Spleen (tissue), 11 donors: Measurements from ENCODE around the gene LONRF2. TPM values are rescaled to one million over a fixed set of nuclear protein-coding genes. Genes with fewer than 3 reads are reported as not detected.

Experiments used
- DNase-seq: peaks from one replicate; pipeline ENCODE4 v3.0.0-alpha.2; 2020
- H3K27ac ChIP-seq, 8 donors: fragments of 200-600 bp; sonication (generic) in 7 of 8; 1 replicate in 4 of 8; 2 replicates in 4 of 8; pipeline versions ENCODE4 v1.5.0 to v1.8.0; 2016 to 2021; ENCODE audit warnings: inconsistent platforms in 4 of 8, mild to moderate bottlenecking in 4 of 8, moderate library complexity in 1 of 8
- H3K27me3 ChIP-seq, 7 donors: fragments of 200-600 bp; sonication (generic) in 6 of 7; replicated peaks in 1 of 7; 1 replicate in 4 of 7; 2 replicates in 3 of 7; pipeline versions ENCODE4 v1.5.0 to v1.8.0; 2016 to 2021; ENCODE audit warnings: inconsistent platforms in 3 of 7, mild to moderate bottlenecking in 1 of 7
- H3K36me3 ChIP-seq, 6 donors: fragments of 200-600 bp; sonication (generic) in 5 of 6; 1 replicate in 4 of 6; 2 replicates in 2 of 6; pipeline versions ENCODE4 v1.5.0 to v1.8.0; 2016 to 2021; ENCODE audit warnings: inconsistent platforms in 2 of 6
- H3K4me1 ChIP-seq, 6 donors: fragments of 200-600 bp; sonication (generic) in 5 of 6; 1 replicate in 3 of 6; 2 replicates in 3 of 6; pipeline versions ENCODE4 v1.5.0 to v1.8.0; 2016 to 2021; ENCODE audit warnings: inconsistent platforms in 3 of 6
- H3K4me3 ChIP-seq, 8 donors: fragments of 200-600 bp; sonication (generic) in 7 of 8; 1 replicate in 4 of 8; 2 replicates in 4 of 8; pipeline versions ENCODE4 v1.5.0 to v1.8.0; 2016 to 2021; ENCODE audit warnings: inconsistent platforms in 4 of 8, mild to moderate bottlenecking in 4 of 8, moderate library complexity in 2 of 8
- H3K9me3 ChIP-seq, 8 donors: fragments of 200-600 bp; sonication (generic) in 7 of 8; 1 replicate in 4 of 8; 2 replicates in 4 of 8; pipeline versions ENCODE4 v1.5.0 to v1.8.0; 2016 to 2021; ENCODE audit warnings: inconsistent platforms in 4 of 8
- CTCF ChIP-seq, 11 experiments: fragments of 200-600 bp in 7 of 11; fragments of 450-650 bp in 4 of 11; sonication (generic) in 4 of 11; IDR thresholded peaks in 8 of 11; conservative IDR thresholded peaks in 3 of 11; 1 replicate in 7 of 11; 2 replicates in 4 of 11; pipeline versions ENCODE4 v1.4.0 to v1.8.0; 2016 to 2021; ENCODE audit warnings: antibody characterized with exemption in 11 of 11, inconsistent platforms in 4 of 11, mild to moderate bottlenecking in 1 of 11
- POLR2A ChIP-seq, 3 donors: fragments of 450-650 bp; IDR thresholded peaks; one replicate each; pipeline ENCODE4 v1.5.1; 2017; ENCODE audit warnings: antibody characterized with exemption in 3 of 3, mild to moderate bottlenecking in 1 of 3
- POLR2AphosphoS5 ChIP-seq, 3 donors: sonication (generic); formaldehyde crosslinking; IDR thresholded peaks; one replicate each; pipeline ENCODE4 v1.5.1; 2017; ENCODE audit warnings: antibody characterized with exemption in 3 of 3
- WGBS, 5 donors: extraction: QIAGEN DNeasy Blood & Tissue Kit in 3 of 5; methylation state at CpG; one replicate each; pipeline versions ENCODE4 v1.1.5 to v1.1.7; 2013 to 2018; 5-methylcytosine and 5-hydroxymethylcytosine counted together
- intact Hi-C: fragments of 100-400 bp; cut with DNase I; formaldehyde crosslinking; loops from one replicate; pipeline ENCODE4 v1.15.0; 2023; ENCODE audit warnings: low total_unique reads
- polyA plus RNA-seq, 3 donors: library from polyadenylated mRNA; stranded (reverse); fragments of 200-250 nt; gene quantifications; one replicate each; pipeline ENCODE4 v1.2.1, GENCODE V29; 2013
- total RNA-seq, 7 donors: library from RNA; depleted of rRNA in 3 of 7; stranded (reverse); fragments of >200 nt in 3 of 7; fragmentation: NEBNext Ultra II Directional in 4 of 7; extraction: Animal tissue kit (Norgen Biotek cat#: 25700) in 4 of 7; gene quantifications; one replicate each; pipeline versions ENCODE4 v1.1.0 to v1.2.1, GENCODE V29; 2016 to 2021
- donor health status: healthy with polysubstance abuse.
- donor health status: DM: no; HTN: no; CAD: no; lungs with moderate emphysema.
- donor health status: DM: no; HTN: no; CAD: no.
- donor health status: Bipolar disorder and iron deficiency.
- donor health status: healthy.
- donor health status: DM: no; HTN: no; CAD: no.
- donor health status: DM: yes; HTN: yes; CAD: no.

LONRF2 gene
- total and polyA plus RNA-seq, 10 donors: 0.11 to 4.9 (median 1.9) TPM

DNA sequence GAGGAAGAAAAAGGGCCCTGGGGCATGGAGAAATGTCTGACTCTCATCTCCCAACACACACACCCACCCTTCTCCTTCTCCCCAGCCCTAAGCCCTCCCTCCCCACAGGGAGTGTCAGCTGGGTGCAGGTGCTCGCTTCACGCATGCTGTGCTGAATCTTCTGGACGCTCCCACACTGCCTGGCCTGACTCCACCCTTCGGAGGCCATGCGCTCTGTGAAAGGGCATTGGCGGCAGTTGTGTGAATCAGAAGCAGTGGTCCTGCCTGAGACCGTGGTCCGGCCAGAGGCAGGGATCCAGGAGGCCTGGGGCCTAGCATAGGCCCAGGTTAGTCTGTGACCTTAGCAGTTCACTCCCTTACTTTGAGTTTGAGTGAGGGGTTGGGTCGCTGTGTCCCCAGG lies 57.1 kb downstream of the LONRF2 start:
- no peaks in the 10 kb centered on the region for H3K27me3 ChIP-seq
- intact Hi-C loops: loop anchor here (10.0 kb wide), 1 partner anchor 730 kb away; no protein-coding TSS in a partner anchor
- 92 to 97% (median 94%) methylated on average over 9 of the region's 9 CpGs for WGBS, 5 donors
- H3K4me1 ChIP-seq: peaks cover 0 to 25% (median 7%) of the 10 kb centered on the region in 6 donors
- no peaks in the 10 kb centered on the region for H3K36me3 ChIP-seq
- TF ChIP-seq CTCF (IDR thresholded peaks at IDR 0.05 in 8 of 11, conservative IDR thresholded peaks at IDR 0.05 in 3 of 11): no peak
- DNase-seq: no peak
- H3K27ac ChIP-seq: no peak overlapping the region
- no peaks in the 10 kb centered on the region for H3K9me3 ChIP-seq
- H3K4me3 ChIP-seq: no peak overlapping the region

- intact Hi-C loops: loop anchor here (5.0 to 10.0 kb wide), 2 partner anchors 707 to 730 kb away; no protein-coding TSS in a partner anchor
- Histone ChIP-seq H3K9me3 (no peaks in the 10 kb centered on the region), H3K27me3 (no peaks in the 10 kb centered on the region), H3K27ac (no peak overlapping the region), H3K36me3 (no peaks in the 10 kb centered on the region), H3K4me3 (no peak overlapping the region), H3K4me1 (peaks cover 0 to 25% (median 7%) of the 10 kb centered on the region in 6 donors)
- 87 to 91% (median 89%) methylated on average over 4 of the region's 4 CpGs for WGBS, 5 donors
- DNase-seq: no peak
- TF ChIP-seq POLR2A (IDR thresholded peaks at IDR 0.05): no peak
- TF ChIP-seq CTCF (IDR thresholded peaks at IDR 0.05 in 8 of 11, conservative IDR thresholded peaks at IDR 0.05 in 3 of 11): no peak
- TF ChIP-seq POLR2AphosphoS5 (IDR thresholded peaks at IDR 0.05): no peak
Measured at GRCh38 chr2:100264651-100265050, 57.6 kb downstream of the LONRF2 start.

DNA sequence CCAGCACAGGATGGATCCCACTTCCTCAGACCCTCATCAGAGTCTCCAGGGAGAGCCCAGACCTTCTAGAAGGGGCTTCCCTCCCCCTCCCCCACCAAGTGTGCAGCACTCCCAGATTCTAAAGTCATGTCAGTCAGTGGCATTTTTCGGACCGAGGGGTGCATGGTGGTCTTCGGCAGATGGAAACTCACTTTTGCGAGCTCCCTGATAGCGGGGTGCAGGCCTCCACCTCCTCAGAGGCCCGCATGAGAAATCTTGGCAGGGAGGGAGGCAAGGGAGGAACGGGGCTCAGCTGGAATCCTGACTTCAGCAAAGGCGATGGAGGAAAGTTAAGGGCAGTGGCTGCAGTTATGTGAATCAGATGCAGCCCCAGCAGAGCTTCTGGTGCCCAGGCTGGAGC lies 58.2 kb downstream of the LONRF2 start:
- WGBS, 5 donors: 86 to 95% (median 93%) methylated on average over 6 to 8 of the region's 8 CpGs
- no peak for DNase-seq
- Histone ChIP-seq H3K4me3 (no peak overlapping the region), H3K36me3 (no peaks in the 10 kb centered on the region), H3K9me3 (no peaks in the 10 kb centered on the region), H3K27me3 (no peaks in the 10 kb centered on the region), H3K27ac (no peak overlapping the region), H3K4me1 (peaks cover 0 to 25% (median 7%) of the 10 kb centered on the region in 6 donors)
- intact Hi-C loops: loop anchor here (5.0 to 10.0 kb wide), 2 partner anchors 707 to 731 kb away; no protein-coding TSS in a partner anchor
- TF ChIP-seq POLR2AphosphoS5 (IDR thresholded peaks at IDR 0.05) (no peak), POLR2A (IDR thresholded peaks at IDR 0.05) (no peak), CTCF (IDR thresholded peaks at IDR 0.05 in 8 of 11, conservative IDR thresholded peaks at IDR 0.05 in 3 of 11) (no peak)

GRCh38 chr2:100262555-100263320 lies 59.6 kb downstream of the LONRF2 start:
- 6 to 36% (median 11%) methylated on average over 13 of the region's 13 CpGs for WGBS, 5 donors
- DNase-seq: peak; percentile 88
- TF ChIP-seq CTCF (IDR thresholded peaks at IDR 0.05 in 8 of 11, conservative IDR thresholded peaks at IDR 0.05 in 3 of 11): peak; percentile 81 to 96 (median 95)
- no peak for TF ChIP-seq POLR2A (IDR thresholded peaks at IDR 0.05)
- TF ChIP-seq POLR2AphosphoS5 (IDR thresholded peaks at IDR 0.05): no peak
- Histone ChIP-seq H3K4me1 (peaks cover 0 to 25% (median 7%) of the 10 kb centered on the region in 6 donors), H3K9me3 (no peaks in the 10 kb centered on the region), H3K27me3 (no peaks in the 10 kb centered on the region), H3K4me3 (no peak overlapping the region), H3K27ac (no peak overlapping the region), H3K36me3 (no peaks in the 10 kb centered on the region)
- intact Hi-C loops: loop anchor here (5.0 to 10.0 kb wide), 2 partner anchors 705 to 732 kb away; no protein-coding TSS in a partner anchor
